Spleen (tissue), 11 donors: Measurements from ENCODE around the gene BTC. TPM values are rescaled to one million over a fixed set of nuclear protein-coding genes. Genes with fewer than 3 reads are reported as not detected.
"Not testable (repeated sequence)": the region's sequence is repeated elsewhere in the genome, so short reads cannot be mapped to it uniquely, and the experiment has no call there.

Source experiments
- DNase-seq: peaks from one replicate; pipeline ENCODE4 v3.0.0-alpha.2; 2020
- H3K27ac ChIP-seq, 8 donors: fragments of 200-600 bp; sonication (generic) in 7 of 8; 1 replicate in 4 of 8; 2 replicates in 4 of 8; pipeline versions ENCODE4 v1.5.0 to v1.8.0; 2016 to 2021; ENCODE audit warnings: inconsistent platforms in 4 of 8, mild to moderate bottlenecking in 4 of 8, moderate library complexity in 1 of 8
- H3K27me3 ChIP-seq, 7 donors: fragments of 200-600 bp; sonication (generic) in 6 of 7; replicated peaks in 1 of 7; 1 replicate in 4 of 7; 2 replicates in 3 of 7; pipeline versions ENCODE4 v1.5.0 to v1.8.0; 2016 to 2021; ENCODE audit warnings: inconsistent platforms in 3 of 7, mild to moderate bottlenecking in 1 of 7
- H3K36me3 ChIP-seq, 6 donors: fragments of 200-600 bp; sonication (generic) in 5 of 6; 1 replicate in 4 of 6; 2 replicates in 2 of 6; pipeline versions ENCODE4 v1.5.0 to v1.8.0; 2016 to 2021; ENCODE audit warnings: inconsistent platforms in 2 of 6
- H3K4me1 ChIP-seq, 6 donors: fragments of 200-600 bp; sonication (generic) in 5 of 6; 1 replicate in 3 of 6; 2 replicates in 3 of 6; pipeline versions ENCODE4 v1.5.0 to v1.8.0; 2016 to 2021; ENCODE audit warnings: inconsistent platforms in 3 of 6
- H3K4me3 ChIP-seq, 8 donors: fragments of 200-600 bp; sonication (generic) in 7 of 8; 1 replicate in 4 of 8; 2 replicates in 4 of 8; pipeline versions ENCODE4 v1.5.0 to v1.8.0; 2016 to 2021; ENCODE audit warnings: inconsistent platforms in 4 of 8, mild to moderate bottlenecking in 4 of 8, moderate library complexity in 2 of 8
- H3K9me3 ChIP-seq, 8 donors: fragments of 200-600 bp; sonication (generic) in 7 of 8; 1 replicate in 4 of 8; 2 replicates in 4 of 8; pipeline versions ENCODE4 v1.5.0 to v1.8.0; 2016 to 2021; ENCODE audit warnings: inconsistent platforms in 4 of 8
- CTCF ChIP-seq, 11 experiments: fragments of 200-600 bp in 7 of 11; fragments of 450-650 bp in 4 of 11; sonication (generic) in 4 of 11; IDR thresholded peaks in 8 of 11; conservative IDR thresholded peaks in 3 of 11; 1 replicate in 7 of 11; 2 replicates in 4 of 11; pipeline versions ENCODE4 v1.4.0 to v1.8.0; 2016 to 2021; ENCODE audit warnings: antibody characterized with exemption in 11 of 11, inconsistent platforms in 4 of 11, mild to moderate bottlenecking in 1 of 11
- POLR2A ChIP-seq, 3 donors: fragments of 450-650 bp; IDR thresholded peaks; one replicate each; pipeline ENCODE4 v1.5.1; 2017; ENCODE audit warnings: antibody characterized with exemption in 3 of 3, mild to moderate bottlenecking in 1 of 3
- POLR2AphosphoS5 ChIP-seq, 3 donors: sonication (generic); formaldehyde crosslinking; IDR thresholded peaks; one replicate each; pipeline ENCODE4 v1.5.1; 2017; ENCODE audit warnings: antibody characterized with exemption in 3 of 3
- WGBS, 5 donors: extraction: QIAGEN DNeasy Blood & Tissue Kit in 3 of 5; methylation state at CpG; one replicate each; pipeline versions ENCODE4 v1.1.5 to v1.1.7; 2013 to 2018; 5-methylcytosine and 5-hydroxymethylcytosine counted together
- intact Hi-C: fragments of 100-400 bp; cut with DNase I; formaldehyde crosslinking; loops from one replicate; pipeline ENCODE4 v1.15.0; 2023; ENCODE audit warnings: low total_unique reads
- polyA plus RNA-seq, 3 donors: library from polyadenylated mRNA; stranded (reverse); fragments of 200-250 nt; gene quantifications; one replicate each; pipeline ENCODE4 v1.2.1, GENCODE V29; 2013
- total RNA-seq, 7 donors: library from RNA; depleted of rRNA in 3 of 7; stranded (reverse); fragments of >200 nt in 3 of 7; fragmentation: NEBNext Ultra II Directional in 4 of 7; extraction: Animal tissue kit (Norgen Biotek cat#: 25700) in 4 of 7; gene quantifications; one replicate each; pipeline versions ENCODE4 v1.1.0 to v1.2.1, GENCODE V29; 2016 to 2021
- donor health status: healthy with polysubstance abuse.
- donor health status: DM: no; HTN: no; CAD: no; lungs with moderate emphysema.
- donor health status: DM: no; HTN: no; CAD: no.
- donor health status: Bipolar disorder and iron deficiency.
- donor health status: healthy.
- donor health status: DM: no; HTN: no; CAD: no.
- donor health status: DM: yes; HTN: yes; CAD: no.

Gene BTC
- total and polyA plus RNA-seq, 10 donors = 0.06 to 0.93 (median 0.11) TPM; not detected in 5

GRCh38 chr4:74823194-74823593, 28.9 kb upstream of the BTC start:
- peaks cover 0 to 4% (median 0%) of the 10 kb centered on the region in 7 donors for H3K27me3 ChIP-seq
- no peaks in the 10 kb centered on the region for H3K36me3 ChIP-seq
- TF ChIP-seq CTCF (IDR thresholded peaks at IDR 0.05 in 8 of 11, conservative IDR thresholded peaks at IDR 0.05 in 3 of 11) (no peak), POLR2AphosphoS5 (IDR thresholded peaks at IDR 0.05) (no peak), POLR2A (IDR thresholded peaks at IDR 0.05) (no peak)
- H3K4me3 ChIP-seq = no peak overlapping the region
- H3K9me3 ChIP-seq = peaks cover 0 to 5% (median 0%) of the 10 kb centered on the region in 8 donors
- 30 to 55% (median 31%) methylated on average over 1 of the region's 1 CpG for WGBS, 5 donors
- intact Hi-C loops = no loop called here
- no peak overlapping the region for H3K27ac ChIP-seq
- DNase-seq = no peak
- H3K4me1 ChIP-seq = no peaks in the 10 kb centered on the region

GRCh38 chr4:74822603-74823002, 28.3 kb upstream of the BTC start:
- no peak for DNase-seq
- Histone ChIP-seq H3K4me3 (no peak overlapping the region), H3K27me3 (peaks cover 0 to 4% (median 0%) of the 10 kb centered on the region in 7 donors), H3K36me3 (no peaks in the 10 kb centered on the region), H3K27ac (no peak overlapping the region), H3K4me1 (no peaks in the 10 kb centered on the region), H3K9me3 (peaks cover 0 to 5% (median 0%) of the 10 kb centered on the region in 8 donors)
- intact Hi-C loops = no loop called here
- 89 to 97% (median 90%) methylated on average over 2 of the region's 2 CpGs for WGBS, 5 donors
- TF ChIP-seq POLR2AphosphoS5 (IDR thresholded peaks at IDR 0.05) (no peak), POLR2A (IDR thresholded peaks at IDR 0.05) (no peak), CTCF (IDR thresholded peaks at IDR 0.05 in 8 of 11, conservative IDR thresholded peaks at IDR 0.05 in 3 of 11) (no peak)

- intact Hi-C loops = no loop called here
- no peak overlapping the region for H3K4me3 ChIP-seq
Measured at GRCh38 chr4:74821541-74821940, 27.2 kb upstream of the BTC start.

GRCh38 chr4:74814052-74814451, 19.7 kb upstream of the BTC start:
- no peak for DNase-seq
- Histone ChIP-seq H3K36me3 (no peaks in the 10 kb centered on the region), H3K27me3 (no peaks in the 10 kb centered on the region), H3K9me3 (no peaks in the 10 kb centered on the region), H3K27ac (no peak overlapping the region), H3K4me3 (no peak overlapping the region), H3K4me1 (no peaks in the 10 kb centered on the region)
- TF ChIP-seq POLR2AphosphoS5 (IDR thresholded peaks at IDR 0.05) (no peak), POLR2A (IDR thresholded peaks at IDR 0.05) (no peak), CTCF (IDR thresholded peaks at IDR 0.05 in 8 of 11, conservative IDR thresholded peaks at IDR 0.05 in 3 of 11) (no peak)
- intact Hi-C loops = no loop called here

More at GRCh38 chr4:74821541-74821940, 27.2 kb upstream of the BTC start:
- no peak for DNase-seq
- Histone ChIP-seq H3K27me3 (peaks cover 0 to 4% (median 0%) of the 10 kb centered on the region in 7 donors), H3K4me1 (no peaks in the 10 kb centered on the region), H3K36me3 (no peaks in the 10 kb centered on the region), H3K27ac (no peak overlapping the region), H3K9me3 (peaks cover 0 to 5% (median 0%) of the 10 kb centered on the region in 8 donors)
- TF ChIP-seq POLR2A (IDR thresholded peaks at IDR 0.05) (no peak), CTCF (IDR thresholded peaks at IDR 0.05 in 8 of 11, conservative IDR thresholded peaks at IDR 0.05 in 3 of 11) (no peak), POLR2AphosphoS5 (IDR thresholded peaks at IDR 0.05) (no peak)

GRCh38 chr4:74812056-74812455, 17.7 kb upstream of the BTC start:
- DNase-seq, intact Hi-C loops, H3K27ac ChIP-seq, H3K27me3 ChIP-seq, H3K4me1 ChIP-seq, H3K9me3 ChIP-seq, H3K4me3 ChIP-seq, H3K36me3 ChIP-seq: not testable (repeated sequence)
- 80 to 87% (median 84%) methylated on average over 3 of the region's 3 CpGs for WGBS, 5 donors
